ENCODE results near the gene CLEC11A. TPM values are rescaled to one million over a fixed set of nuclear protein-coding genes. Genes with fewer than 3 reads are reported as not detected.

The CLEC11A gene
- total and polyA plus RNA-seq, 2 of the 8 experiments (the other 6 are each of a cell fraction or from before 2014, with no cell fraction given), result 4.3 to 17.4 TPM

DNA sequence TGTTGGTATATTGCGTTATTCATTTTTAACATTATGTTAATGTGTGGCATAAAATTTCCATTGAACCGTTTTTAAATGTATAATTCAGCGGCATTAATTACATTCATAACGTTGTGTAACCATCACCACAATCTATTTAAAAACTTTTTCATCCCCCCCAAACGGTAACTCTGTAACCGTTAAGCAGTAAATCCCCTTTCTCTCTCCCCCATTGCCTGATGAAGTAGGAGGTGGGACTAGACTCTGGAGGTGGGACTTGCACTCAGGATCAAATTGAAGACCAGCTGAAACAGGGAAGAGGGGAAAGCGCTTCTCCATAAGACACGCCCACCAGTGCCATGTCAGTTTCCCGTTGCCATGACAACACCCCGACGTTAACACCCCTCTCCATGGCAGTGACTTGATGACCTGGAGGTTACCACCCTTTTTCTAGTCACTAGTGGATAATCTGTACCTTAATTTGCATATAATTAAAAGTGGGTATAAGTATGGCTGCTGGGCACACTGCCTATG, 16.8 kb downstream of the CLEC11A start:
- no peak overlapping the region for H2AFZ ChIP-seq (ENCODE audit: low read length)
- H2AK5ac ChIP-seq (ENCODE audit: low read depth, low read length), result no peak overlapping the region
- H3K23me2 ChIP-seq (ENCODE audit: low read depth, low read length), result no peaks in the 10 kb centered on the region
- H3K79me2 ChIP-seq (ENCODE audit: control insufficient read depth in 1 of 2, insufficient read depth in 2 of 2, low read length in 2 of 2), result no peaks in the 10 kb centered on the region
- H3K27ac ChIP-seq (ENCODE audit: low read depth, low read length), result no peak overlapping the region
- ChIA-PET CTCF (ENCODE audit: partially characterized antibody) (interaction anchor here (0.6 to 1.8 kb wide), 4 partner anchors 11 to 184 kb away, joined by 3 read pairs; no protein-coding TSS in a partner anchor), POLR2A (ENCODE audit: partially characterized antibody) (interaction anchor here (1.1 to 1.5 kb wide), 3 partner anchors 15 to 65 kb away, joined by 3 to 4 read pairs (median 3); no protein-coding TSS in a partner anchor)
- no peak overlapping the region for H4K5ac ChIP-seq (ENCODE audit: insufficient read length, low read depth, low read length)
- no peak overlapping the region for H3K4me2 ChIP-seq (ENCODE audit: insufficient read depth in 1 of 2, low read depth in 2 of 2, low read length in 2 of 2)
- H3K9ac ChIP-seq (replicated peaks in 1 of 4; ENCODE audit: extremely low read depth in 1 of 4, low read depth in 3 of 4, low read length in 3 of 4), result no peak overlapping the region
- H2BK20ac ChIP-seq (ENCODE audit: low read length), result no peak overlapping the region
- FAIRE-seq (peak; percentile 52), DNase-seq (ENCODE audit: low read depth in 1 of 2, low spot score in 2 of 2) (peak in 1 of 2 experiments; percentile 68)
- no peaks in the 10 kb centered on the region for H3K9me3 ChIP-seq (ENCODE audit: insufficient read depth in 2 of 2, low read depth in 1 of 2, low read length in 1 of 2)
- no peak overlapping the region for H2BK15ac ChIP-seq (ENCODE audit: low read length)
- H3K4me1 ChIP-seq (replicated peaks in 1 of 4; ENCODE audit: control insufficient read depth in 3 of 4, insufficient read depth in 4 of 4, low read length in 3 of 4), result peaks cover 0 to 4% (median 0%) of the 10 kb centered on the region in 4 experiments; a peak in 1 of 7 replicates
- H3K79me1 ChIP-seq (ENCODE audit: low read depth, low read length), result no peaks in the 10 kb centered on the region
- 74 to 100% methylated on average over 1 to 11 of the region's 11 CpGs for WGBS, 2 experiments (ENCODE audit: extremely low coverage in 1 of 2, insufficient coverage in 1 of 2, insufficient read length in 1 of 2, insufficient replicate concordance in 2 of 2, low coverage in 1 of 2, low lambda C conversion rate in 2 of 2, missing lambda C conversion rate in 1 of 2)
- no peak overlapping the region for H4K91ac ChIP-seq (replicated peaks; ENCODE audit: insufficient read length, low read length)
- H3K56ac ChIP-seq (replicated peaks; ENCODE audit: insufficient read length, low read depth, low read length), result no peak overlapping the region
- H4K20me1 ChIP-seq (replicated peaks in 1 of 2; ENCODE audit: control insufficient read depth in 1 of 2, insufficient read depth in 2 of 2, low read length in 2 of 2), result peaks cover 0 to 2% of the 10 kb centered on the region in 2 experiments
- no peak overlapping the region for H2BK5ac ChIP-seq (ENCODE audit: low read depth, low read length)
- peaks cover 0 to 2% (median 0%) of the 10 kb centered on the region in 4 experiments; a peak in 1 of 7 replicates for H3K27me3 ChIP-seq (replicated peaks in 1 of 4; ENCODE audit: control insufficient read depth in 3 of 4, extremely low read depth in 1 of 4, insufficient read depth in 3 of 4, low read length in 3 of 4)
- H4K8ac ChIP-seq (ENCODE audit: extremely low read depth, insufficient read depth, low read length), result no peak overlapping the region
- TF ChIP-seq KDM1A (IDR thresholded peaks at IDR 0.05; ENCODE audit: borderline replicate concordance, low read length), result no peak
- TF ChIP-seq ASH2L (IDR thresholded peaks at IDR 0.05; ENCODE audit: low read length), result no peak
- TF ChIP-seq, protein P1, sequence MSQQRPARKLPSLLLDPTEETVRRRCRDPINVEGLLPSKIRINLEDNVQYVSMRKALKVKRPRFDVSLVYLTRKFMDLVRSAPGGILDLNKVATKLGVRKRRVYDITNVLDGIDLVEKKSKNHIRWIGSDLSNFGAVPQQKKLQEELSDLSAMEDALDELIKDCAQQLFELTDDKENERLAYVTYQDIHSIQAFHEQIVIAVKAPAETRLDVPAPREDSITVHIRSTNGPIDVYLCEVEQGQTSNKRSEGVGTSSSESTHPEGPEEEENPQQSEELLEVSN (IDR thresholded peaks at IDR 0.05), result no peak
- no peak for TF ChIP-seq RAD21 (IDR thresholded peaks at IDR 0.05 in 1 of 2, conservative IDR thresholded peaks at IDR 0.05 in 1 of 2; ENCODE audit: low read depth in 2 of 2, low read length in 2 of 2)
- TF ChIP-seq SIN3A (conservative IDR thresholded peaks at IDR 0.05 in 1 of 2, IDR thresholded peaks at IDR 0.05 in 1 of 2; ENCODE audit: low read depth in 1 of 2, low read length in 2 of 2), result 0 out of 4 replicates have a peak, but pooled peaks of 1 of the 2 experiments have one; percentile 20
- no peaks in the 10 kb centered on the region for H3K36me3 ChIP-seq (ENCODE audit: control insufficient read depth in 2 of 4, insufficient read depth in 4 of 4, low read length in 3 of 4)
- no peak overlapping the region for H2BK12ac ChIP-seq (ENCODE audit: low read depth, low read length)
- H3K23ac ChIP-seq (ENCODE audit: insufficient read length), result no peak overlapping the region
- H2BK120ac ChIP-seq (replicated peaks; ENCODE audit: low read depth, low read length), result no peak overlapping the region
- H3K4ac ChIP-seq (replicated peaks; ENCODE audit: insufficient read length, low read depth, low read length), result no peak overlapping the region
- no peak overlapping the region for H3K18ac ChIP-seq (ENCODE audit: extremely low read depth, low read length)
- no peak overlapping the region for H3K14ac ChIP-seq (ENCODE audit: insufficient read length)
- H3K4me3 ChIP-seq (ENCODE audit: extremely low read depth in 1 of 4, insufficient read depth in 2 of 4, low read depth in 3 of 4, low read length in 4 of 4), result no peak overlapping the region
